Fibroblast of lung (primary cell): ENCODE data around the gene CMYA5.

Source experiments
- EZH2 ChIP-seq: IDR thresholded peaks from 2 replicates; pipeline ENCODE4 v1.5.1; 2012; ENCODE audit warnings: low read length, control low read depth, mild to moderate bottlenecking; ENCODE audit errors: missing control alignments
- TF ChIP-seq, protein P1 (sequence below), 2 donors: IDR thresholded peaks in 1 of 2; conservative IDR thresholded peaks in 1 of 2; 1 replicate in 1 of 2; 2 replicates in 1 of 2; pipeline ENCODE4 v1.5.1; 2011 to 2012; ENCODE audit warnings: low read length in 2 of 2, control low read depth in 1 of 2, inconsistent platforms in 1 of 2, low read depth in 1 of 2, mild to moderate bottlenecking in 1 of 2

DNA sequence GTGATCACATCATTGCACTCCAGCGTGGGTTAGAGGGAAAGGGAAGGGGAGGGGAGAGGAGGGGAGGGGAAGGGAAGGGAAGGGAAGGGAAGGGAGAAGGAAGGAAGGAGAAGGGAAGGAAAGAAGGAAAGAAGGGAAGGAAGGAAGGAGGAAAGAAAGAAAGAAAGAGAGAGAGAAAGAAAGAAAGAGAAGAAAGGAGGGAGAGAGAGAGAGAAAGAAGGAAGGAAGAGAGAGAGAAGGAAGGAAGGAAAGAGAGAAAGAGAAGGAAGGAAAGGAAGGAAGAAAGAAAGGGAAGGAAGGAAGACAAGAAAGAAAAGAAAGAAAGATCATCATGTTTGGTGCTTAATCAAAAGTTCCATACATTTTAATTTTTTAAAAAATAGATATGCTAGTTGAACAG, 136.2 kb downstream of the CMYA5 start:
- TF ChIP-seq, protein P1, sequence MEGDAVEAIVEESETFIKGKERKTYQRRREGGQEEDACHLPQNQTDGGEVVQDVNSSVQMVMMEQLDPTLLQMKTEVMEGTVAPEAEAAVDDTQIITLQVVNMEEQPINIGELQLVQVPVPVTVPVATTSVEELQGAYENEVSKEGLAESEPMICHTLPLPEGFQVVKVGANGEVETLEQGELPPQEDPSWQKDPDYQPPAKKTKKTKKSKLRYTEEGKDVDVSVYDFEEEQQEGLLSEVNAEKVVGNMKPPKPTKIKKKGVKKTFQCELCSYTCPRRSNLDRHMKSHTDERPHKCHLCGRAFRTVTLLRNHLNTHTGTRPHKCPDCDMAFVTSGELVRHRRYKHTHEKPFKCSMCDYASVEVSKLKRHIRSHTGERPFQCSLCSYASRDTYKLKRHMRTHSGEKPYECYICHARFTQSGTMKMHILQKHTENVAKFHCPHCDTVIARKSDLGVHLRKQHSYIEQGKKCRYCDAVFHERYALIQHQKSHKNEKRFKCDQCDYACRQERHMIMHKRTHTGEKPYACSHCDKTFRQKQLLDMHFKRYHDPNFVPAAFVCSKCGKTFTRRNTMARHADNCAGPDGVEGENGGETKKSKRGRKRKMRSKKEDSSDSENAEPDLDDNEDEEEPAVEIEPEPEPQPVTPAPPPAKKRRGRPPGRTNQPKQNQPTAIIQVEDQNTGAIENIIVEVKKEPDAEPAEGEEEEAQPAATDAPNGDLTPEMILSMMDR (conservative IDR thresholded peaks at IDR 0.05 in 1 of 2, IDR thresholded peaks at IDR 0.05 in 1 of 2; ENCODE audit: low read depth in 1 of 2, low read length in 2 of 2): no peak
- TF ChIP-seq EZH2: no peak
